Neural progenitor cell (in vitro differentiated cells): ENCODE data around the gene INMT.

Source experiments
- EZH2 ChIP-seq: fragments of 200-600 bp; sonication (generic); IDR thresholded peaks from 2 replicates; pipeline ENCODE4 v1.6.1; 2017; ENCODE audit warnings: antibody characterized with exemption, mild to moderate bottlenecking, moderate library complexity
- EZH2phosphoT487 ChIP-seq: fragments of 200-600 bp; sonication (generic); IDR thresholded peaks from 2 replicates; pipeline ENCODE4 v1.6.1; 2017; ENCODE audit warnings: antibody characterized with exemption
- TF ChIP-seq, protein P1 (sequence below): fragments of 200-600 bp; sonication (generic); IDR thresholded peaks from 2 replicates; pipeline ENCODE4 v1.5.1; 2017; ENCODE audit warnings: antibody characterized with exemption, mild to moderate bottlenecking

- TF ChIP-seq, protein P1, sequence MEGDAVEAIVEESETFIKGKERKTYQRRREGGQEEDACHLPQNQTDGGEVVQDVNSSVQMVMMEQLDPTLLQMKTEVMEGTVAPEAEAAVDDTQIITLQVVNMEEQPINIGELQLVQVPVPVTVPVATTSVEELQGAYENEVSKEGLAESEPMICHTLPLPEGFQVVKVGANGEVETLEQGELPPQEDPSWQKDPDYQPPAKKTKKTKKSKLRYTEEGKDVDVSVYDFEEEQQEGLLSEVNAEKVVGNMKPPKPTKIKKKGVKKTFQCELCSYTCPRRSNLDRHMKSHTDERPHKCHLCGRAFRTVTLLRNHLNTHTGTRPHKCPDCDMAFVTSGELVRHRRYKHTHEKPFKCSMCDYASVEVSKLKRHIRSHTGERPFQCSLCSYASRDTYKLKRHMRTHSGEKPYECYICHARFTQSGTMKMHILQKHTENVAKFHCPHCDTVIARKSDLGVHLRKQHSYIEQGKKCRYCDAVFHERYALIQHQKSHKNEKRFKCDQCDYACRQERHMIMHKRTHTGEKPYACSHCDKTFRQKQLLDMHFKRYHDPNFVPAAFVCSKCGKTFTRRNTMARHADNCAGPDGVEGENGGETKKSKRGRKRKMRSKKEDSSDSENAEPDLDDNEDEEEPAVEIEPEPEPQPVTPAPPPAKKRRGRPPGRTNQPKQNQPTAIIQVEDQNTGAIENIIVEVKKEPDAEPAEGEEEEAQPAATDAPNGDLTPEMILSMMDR: no peak
- TF ChIP-seq EZH2phosphoT487 (no peak), EZH2 (no peak)
These were observed 24.1 kb downstream of the INMT start for GRCh38 chr7:30775992-30776391.
